Keratinocyte (primary cell): Measurements from ENCODE around the gene LIPT2.

ENCODE experiments used
- CTCF ChIP-seq, 3 experiments: IDR thresholded peaks in 1 of 3; conservative IDR thresholded peaks in 1 of 3; optimal IDR thresholded peaks in 1 of 3; 2 replicates in 2 of 3; 3 replicates in 1 of 3; pipeline versions ENCODE3 to v1.5.1; 2011; ENCODE audit warnings: low read length in 3 of 3, mild to moderate bottlenecking in 3 of 3, moderate library complexity in 2 of 3, control low read depth in 1 of 3, inconsistent platforms in 1 of 3; ENCODE audit not compliant: insufficient read depth in 2 of 3; ENCODE audit errors: extremely low read depth in 1 of 3
- EZH2 ChIP-seq: IDR thresholded peaks from one replicate; pipeline ENCODE4 v1.6.1; 2012; ENCODE audit warnings: inconsistent platforms, mild to moderate bottlenecking, low read length, moderate library complexity

- TF ChIP-seq CTCF (optimal IDR thresholded peaks at IDR 0.05 in 1 of 3, IDR thresholded peaks at IDR 0.05 in 1 of 3, conservative IDR thresholded peaks at IDR 0.05 in 1 of 3; ENCODE audit: extremely low read depth in 1 of 3, insufficient read depth in 2 of 3, low read length in 3 of 3) (no peak), EZH2 (no peak)
Measured at GRCh38 chr11:74473382-74474173, 19.9 kb downstream of the LIPT2 start.
